CD4-positive, alpha-beta T cell (primary cell): Measurements from ENCODE around the gene ALPK1. TPM values are rescaled to one million over a fixed set of nuclear protein-coding genes. Genes with fewer than 3 reads are reported as not detected.

Experiments used
- ATAC-seq: fragments of 200-7000 bp; cut with Tn5 transposase; one replicate; pipeline ENCODE4 v1.10.0; 2022; ENCODE audit warnings: mild to moderate bottlenecking; ENCODE audit not compliant: poor library complexity
- CTCF ChIA-PET: fragments of 350-600 bp; sonication (Branson Sonifier 250); formaldehyde crosslinking; loops from one replicate; lab custom pipeline; 2021; ENCODE audit warnings: antibody characterized with exemption, inconsistent platforms; lab: Charles Lee
- POLR2A ChIA-PET: fragments of 350-600 bp; sonication (Branson Sonifier 250); formaldehyde crosslinking; loops from one replicate; lab custom pipeline; 2021; ENCODE audit warnings: antibody characterized with exemption, inconsistent platforms; lab: Charles Lee
- DNase-seq, 14 experiments: peaks; one replicate each; pipeline ENCODE4 v3.0.0-alpha.2; 2013 to 2020; ENCODE audit warnings: mixed read lengths in 2 of 14
- H3K27ac ChIP-seq, 2 donors: one replicate each; pipeline versions ENCODE4 v1.5.1 to v1.7.0; 2013; ENCODE audit warnings: low read length in 2 of 2, low read depth in 1 of 2, mild to moderate bottlenecking in 1 of 2
- H3K27me3 ChIP-seq, 2 experiments: 1 replicate in 1 of 2; 2 replicates in 1 of 2; pipeline versions ENCODE4 v1.6.1 to v1.7.0; 2013; ENCODE audit warnings: low read length in 2 of 2, control low read depth in 1 of 2, mild to moderate bottlenecking in 1 of 2, moderate library complexity in 1 of 2; ENCODE audit not compliant: insufficient read depth in 2 of 2, control insufficient read depth in 1 of 2
- H3K36me3 ChIP-seq: one replicate; pipeline ENCODE4 v1.6.1; 2013; ENCODE audit warnings: low read length, control low read depth; ENCODE audit not compliant: insufficient read depth
- H3K4me1 ChIP-seq: one replicate; pipeline ENCODE4 v1.6.1; 2013; ENCODE audit warnings: low read length, control low read depth; ENCODE audit not compliant: insufficient read depth
- H3K4me3 ChIP-seq: one replicate; pipeline ENCODE4 v1.5.1; 2013; ENCODE audit warnings: mild to moderate bottlenecking, low read length, moderate library complexity
- H3K9me3 ChIP-seq, 2 experiments: 1 replicate in 1 of 2; 2 replicates in 1 of 2; pipeline versions ENCODE4 v1.6.1 to v1.7.0; 2013; ENCODE audit warnings: low read length in 2 of 2, mild to moderate bottlenecking in 2 of 2, control low read depth in 1 of 2, moderate library complexity in 1 of 2; ENCODE audit not compliant: control insufficient read depth in 1 of 2, insufficient read depth in 1 of 2
- H3K27ac Mint-ChIP-seq: one replicate; pipeline ENCODE4 v1.8.0; 2020; ENCODE audit warnings: mixed read lengths
- H3K27me3 Mint-ChIP-seq: one replicate; pipeline ENCODE4 v1.8.0; 2021; ENCODE audit warnings: mixed read lengths
- H3K36me3 Mint-ChIP-seq: one replicate; pipeline ENCODE4 v1.8.0; 2021; ENCODE audit warnings: low read depth, mixed read lengths
- H3K4me1 Mint-ChIP-seq: one replicate; pipeline ENCODE4 v1.8.0; 2021; ENCODE audit warnings: low read depth, mixed read lengths
- H3K4me3 Mint-ChIP-seq: one replicate; pipeline ENCODE4 v1.8.0; 2020; ENCODE audit warnings: mild to moderate bottlenecking, mixed read lengths
- H3K9me3 Mint-ChIP-seq: one replicate; pipeline ENCODE4 v1.8.0; 2020; ENCODE audit warnings: mixed read lengths
- CTCF ChIP-seq: fragments of 200-600 bp; IDR thresholded peaks from one replicate; pipeline ENCODE4 v1.8.0; 2022; ENCODE audit warnings: antibody characterized with exemption, mild to moderate bottlenecking
- intact Hi-C, 2 experiments: fragments of 100-400 bp; cut with DNase I in 1 of 2; cut with micrococcal nuclease in 1 of 2; formaldehyde crosslinking; loops; one replicate each; pipeline versions ENCODE4 v1.15.1 to v1.9.0; 2023 to 2025; cut with DNase I, micrococcal nuclease
- total RNA-seq, 174 experiments: library from RNA in 2 of 174; stranded (reverse) in 2 of 174; gene quantifications; one replicate each; pipeline ENCODE4 v1.2.3 and lab custom pipeline; 2021 to 2026

Gene ALPK1
- total RNA-seq, 2 experiments from 2014 or later: 8.2 to 9.5 TPM

GRCh38 chr4:112343330-112344080 lies 46.3 kb downstream of the ALPK1 start:
- Mint-ChIP-seq H3K36me3 (no peaks in the 10 kb centered on the region), H3K4me3 (no peak overlapping the region), H3K4me1 (peaks cover 8% of the 10 kb centered on the region), H3K27ac (no peak overlapping the region), H3K27me3 (no peaks in the 10 kb centered on the region), H3K9me3 (no peaks in the 10 kb centered on the region)
- intact Hi-C loops: no loop called here
- Histone ChIP-seq H3K27ac (no peak overlapping the region), H3K36me3 (no peaks in the 10 kb centered on the region), H3K9me3 (no peaks in the 10 kb centered on the region), H3K4me3 (no peak overlapping the region), H3K27me3 (no peaks in the 10 kb centered on the region), H3K4me1 (no peaks in the 10 kb centered on the region)
- ChIA-PET POLR2A (no interaction called here), CTCF (no interaction called here)
- DNase-seq: no peak
- no peak for ATAC-seq
- TF ChIP-seq CTCF: no peak

GRCh38 chr4:112348488-112349158 lies 51.5 kb downstream of the ALPK1 start:
- ATAC-seq: no peak
- no peak overlapping the region for H3K27ac Mint-ChIP-seq
- H3K4me3 Mint-ChIP-seq: no peak overlapping the region
- Histone ChIP-seq H3K27me3 (no peaks in the 10 kb centered on the region), H3K27ac (no peak overlapping the region), H3K4me1 (no peaks in the 10 kb centered on the region), H3K4me3 (no peak overlapping the region), H3K9me3 (peaks cover 0 to 3% of the 10 kb centered on the region in 2 experiments), H3K36me3 (peaks cover 7% of the 10 kb centered on the region)
- peaks cover 24% of the 10 kb centered on the region for H3K36me3 Mint-ChIP-seq
- no peaks in the 10 kb centered on the region for H3K9me3 Mint-ChIP-seq
- POLR2A ChIA-PET: no interaction called here
- no peaks in the 10 kb centered on the region for H3K27me3 Mint-ChIP-seq
- no peak for DNase-seq
- CTCF ChIA-PET: no interaction called here
- H3K4me1 Mint-ChIP-seq: no peaks in the 10 kb centered on the region
- intact Hi-C loops: no loop called here
- no peak for TF ChIP-seq CTCF

GRCh38 chr4:112352736-112353135 lies 55.6 kb downstream of the ALPK1 start:
- no peaks in the 10 kb centered on the region for H3K4me1 Mint-ChIP-seq
- H3K9me3 ChIP-seq: peaks cover 0 to 15% of the 10 kb centered on the region in 2 experiments
- intact Hi-C loops: no loop called here
- no peak overlapping the region for H3K27ac Mint-ChIP-seq
- no peaks in the 10 kb centered on the region for H3K27me3 ChIP-seq
- no peak for TF ChIP-seq CTCF
- peaks cover 10% of the 10 kb centered on the region for H3K36me3 ChIP-seq
- H3K36me3 Mint-ChIP-seq: peaks cover 41% of the 10 kb centered on the region
- ChIA-PET POLR2A (no interaction called here), CTCF (no interaction called here)
- no peaks in the 10 kb centered on the region for H3K9me3 Mint-ChIP-seq
- H3K4me3 Mint-ChIP-seq: no peak overlapping the region
- ATAC-seq: no peak
- no peak overlapping the region for H3K4me3 ChIP-seq
- H3K27me3 Mint-ChIP-seq: no peaks in the 10 kb centered on the region
- H3K4me1 ChIP-seq: no peaks in the 10 kb centered on the region
- H3K27ac ChIP-seq: no peak overlapping the region
- DNase-seq: no peak
